Tibial nerve (tissue), 4 donors: ENCODE measurements around the gene PLEKHA6.

Experiments used
- EP300 ChIP-seq, 2 donors: sonication (generic); formaldehyde crosslinking; IDR thresholded peaks; one replicate each; pipeline ENCODE4 v1.6.1; 2017; ENCODE audit warnings: antibody characterized with exemption in 2 of 2, mild to moderate bottlenecking in 1 of 2
- POLR2A ChIP-seq, 2 donors: fragments of 450-650 bp; IDR thresholded peaks; one replicate each; pipeline ENCODE4 v1.6.1; 2017; ENCODE audit warnings: antibody characterized with exemption in 2 of 2, mild to moderate bottlenecking in 2 of 2, moderate library complexity in 2 of 2
- TF ChIP-seq, protein P1 (sequence below), 5 experiments: fragments of 200-600 bp in 3 of 5; fragments of 450-650 bp in 2 of 5; sonication (generic) in 3 of 5; IDR thresholded peaks; one replicate each; pipeline ENCODE4 v1.5.1; 2016 to 2019; ENCODE audit warnings: antibody characterized with exemption in 5 of 5, mild to moderate bottlenecking in 3 of 5, moderate library complexity in 2 of 5

DNA sequence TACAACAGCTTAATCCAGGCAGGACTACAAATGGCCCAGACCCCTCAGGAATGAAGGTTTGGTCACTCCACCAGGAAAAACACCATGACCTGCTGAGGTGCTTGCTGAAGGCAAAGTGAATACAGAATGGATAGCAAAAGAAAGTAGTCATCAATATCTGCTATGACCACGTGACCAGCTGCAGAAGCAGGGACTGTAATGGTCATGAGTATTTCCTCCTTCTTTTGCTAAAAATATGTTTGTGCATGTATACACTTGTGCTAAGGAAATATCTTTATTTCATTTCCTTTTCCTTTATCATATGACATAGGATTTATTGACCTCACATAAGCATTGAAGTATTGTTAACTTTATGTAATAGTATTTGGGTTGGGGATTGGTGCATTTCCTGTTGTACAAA, 119.5 kb downstream of the PLEKHA6 start:
- TF ChIP-seq POLR2A (IDR thresholded peaks at IDR 0.05) (no peak), EP300 (IDR thresholded peaks at IDR 0.05) (no peak)
- TF ChIP-seq, protein P1, sequence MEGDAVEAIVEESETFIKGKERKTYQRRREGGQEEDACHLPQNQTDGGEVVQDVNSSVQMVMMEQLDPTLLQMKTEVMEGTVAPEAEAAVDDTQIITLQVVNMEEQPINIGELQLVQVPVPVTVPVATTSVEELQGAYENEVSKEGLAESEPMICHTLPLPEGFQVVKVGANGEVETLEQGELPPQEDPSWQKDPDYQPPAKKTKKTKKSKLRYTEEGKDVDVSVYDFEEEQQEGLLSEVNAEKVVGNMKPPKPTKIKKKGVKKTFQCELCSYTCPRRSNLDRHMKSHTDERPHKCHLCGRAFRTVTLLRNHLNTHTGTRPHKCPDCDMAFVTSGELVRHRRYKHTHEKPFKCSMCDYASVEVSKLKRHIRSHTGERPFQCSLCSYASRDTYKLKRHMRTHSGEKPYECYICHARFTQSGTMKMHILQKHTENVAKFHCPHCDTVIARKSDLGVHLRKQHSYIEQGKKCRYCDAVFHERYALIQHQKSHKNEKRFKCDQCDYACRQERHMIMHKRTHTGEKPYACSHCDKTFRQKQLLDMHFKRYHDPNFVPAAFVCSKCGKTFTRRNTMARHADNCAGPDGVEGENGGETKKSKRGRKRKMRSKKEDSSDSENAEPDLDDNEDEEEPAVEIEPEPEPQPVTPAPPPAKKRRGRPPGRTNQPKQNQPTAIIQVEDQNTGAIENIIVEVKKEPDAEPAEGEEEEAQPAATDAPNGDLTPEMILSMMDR (IDR thresholded peaks at IDR 0.05), result no peak
